Measurements from ENCODE around the gene CAPS2.

- TF ChIP-seq CTCF (IDR thresholded peaks at IDR 0.05; ENCODE audit: poor library complexity, severe bottlenecking) = peak; percentile 72
- TF ChIP-seq POLR2AphosphoS5 (IDR thresholded peaks at IDR 0.05) = no peak
- peak; percentile 87 for TF ChIP-seq RAD21 (conservative IDR thresholded peaks at IDR 0.05)
- TF ChIP-seq EZH2 (IDR thresholded peaks at IDR 0.05; ENCODE audit: borderline replicate concordance, insufficient read depth, low read length, poor library complexity, severe bottlenecking) = no peak
- peak; percentile 89 for TF ChIP-seq SMC3 (conservative IDR thresholded peaks at IDR 0.05; ENCODE audit: poor library complexity)
- TF ChIP-seq TAF1 (IDR thresholded peaks at IDR 0.05; ENCODE audit: low read depth) = no peak
- no peak for TF ChIP-seq EP300 (conservative IDR thresholded peaks at IDR 0.05; ENCODE audit: poor library complexity, severe bottlenecking)
These were observed 40.4 kb downstream of the CAPS2 start for GRCh38 chr12:75289753-75290152.

Data from neural cell (in vitro differentiated cells).